HG03469 (cell line): ENCODE measurements around the gene SIK2.
A peak's percentile ranks its signal among the peaks of the same experiment; 100 is the strongest.
"Not testable (repeated sequence)": the region's sequence is repeated elsewhere in the genome, so short reads cannot be mapped to it uniquely, and the experiment has no call there.

Source experiments
- ATAC-seq: cut with Tn5 transposase; IDR thresholded peaks from one replicate; pipeline ENCODE4 v1.9.1; 2021; ENCODE audit warnings: mild to moderate bottlenecking, moderate library complexity, moderate number of reproducible peaks; ENCODE audit not compliant: unreplicated experiment

The SIK2 gene

DNA sequence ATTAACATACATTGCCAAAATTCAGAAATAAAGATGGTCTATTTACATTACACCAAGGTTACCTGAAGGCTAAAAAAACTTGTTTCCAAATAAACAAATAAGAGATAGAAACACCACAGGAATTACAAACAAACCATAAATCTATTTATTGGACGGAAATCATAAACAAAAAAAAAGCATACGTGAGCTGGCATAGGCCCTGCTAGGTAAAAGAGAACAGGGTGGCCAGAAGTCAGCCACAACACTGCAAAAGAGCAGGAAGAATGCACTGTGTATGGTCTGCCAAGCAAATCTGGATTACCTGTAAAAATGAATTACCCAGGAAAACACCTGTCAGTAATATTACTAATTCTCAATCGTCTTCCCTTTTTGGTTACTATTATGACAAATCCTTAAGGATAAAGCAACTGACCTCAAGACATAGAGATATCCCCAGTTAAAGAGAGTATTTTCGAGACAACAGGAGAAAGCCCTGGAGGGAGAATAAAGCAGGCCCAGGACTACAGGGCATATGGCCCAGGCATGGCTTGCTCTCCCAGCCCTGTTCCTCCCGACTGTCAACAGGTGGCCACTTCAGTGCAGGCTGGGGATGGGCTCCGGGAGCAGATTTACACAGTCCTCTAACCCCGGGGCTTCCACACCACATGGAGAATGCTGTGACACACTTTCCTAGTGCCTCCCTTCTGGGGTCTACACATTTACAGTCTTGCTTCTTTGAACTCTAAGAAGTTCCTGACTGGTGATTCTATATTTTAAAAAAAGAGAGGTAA is 146.0 kb downstream of the SIK2 start:
- no peak for ATAC-seq

DNA sequence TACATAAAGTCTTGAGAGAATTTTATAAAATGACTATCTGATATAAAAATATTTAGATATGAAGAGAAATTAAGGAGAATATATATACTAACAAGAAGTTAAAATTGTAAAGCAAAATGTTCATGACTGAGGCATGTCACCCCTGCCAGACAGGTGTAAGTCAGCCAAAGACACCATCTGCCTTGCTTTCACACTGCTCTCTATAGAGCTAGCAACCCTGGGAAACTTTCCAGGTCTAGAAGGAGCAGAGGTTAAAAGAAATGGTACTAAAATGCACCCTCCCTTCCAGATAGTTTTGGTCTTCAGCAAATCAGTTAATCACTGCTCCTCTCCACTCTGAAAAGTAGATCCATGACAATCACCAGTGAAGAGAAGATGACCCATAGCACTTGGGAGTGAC is 147.4 kb downstream of the SIK2 start:
- ATAC-seq = no peak

DNA sequence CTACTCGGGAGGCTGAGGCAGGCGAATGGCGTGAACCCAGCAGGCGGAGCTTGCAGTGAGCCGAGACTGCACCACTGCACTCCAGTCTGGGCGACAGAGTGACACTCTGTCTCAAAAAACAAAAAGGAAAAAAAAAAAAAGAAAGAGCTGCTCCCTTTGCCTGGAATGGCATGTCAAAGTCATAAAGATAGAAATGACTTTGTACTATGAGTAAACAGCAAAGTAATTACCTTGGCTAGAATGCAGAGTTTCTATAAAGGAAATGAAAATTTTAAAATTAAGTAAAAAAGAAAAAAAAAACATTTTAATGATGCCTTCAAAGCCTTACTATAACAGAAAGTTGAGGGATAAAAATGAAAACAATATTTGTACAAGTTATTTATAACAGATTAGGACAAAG is 153.8 kb downstream of the SIK2 start:
- no peak for ATAC-seq

DNA sequence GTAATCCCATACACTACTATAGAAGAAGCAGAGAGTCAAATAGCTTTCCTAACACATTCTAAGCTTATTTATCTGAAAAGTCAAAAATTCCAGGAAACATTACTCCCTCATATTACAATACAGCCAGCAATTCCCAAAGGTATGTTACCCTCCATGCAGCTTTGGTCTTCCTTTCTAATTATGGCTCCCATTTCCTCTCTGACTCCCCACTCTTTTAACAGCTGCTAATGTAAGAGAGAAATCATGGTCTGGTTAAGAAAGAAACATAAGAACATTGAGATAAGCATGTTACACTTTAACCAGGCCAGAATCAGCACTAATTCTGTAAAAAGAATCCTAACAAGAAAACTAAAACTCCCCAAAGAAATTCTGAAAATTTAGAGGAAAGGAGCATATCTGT is 157.1 kb downstream of the SIK2 start:
- no peak for ATAC-seq

DNA sequence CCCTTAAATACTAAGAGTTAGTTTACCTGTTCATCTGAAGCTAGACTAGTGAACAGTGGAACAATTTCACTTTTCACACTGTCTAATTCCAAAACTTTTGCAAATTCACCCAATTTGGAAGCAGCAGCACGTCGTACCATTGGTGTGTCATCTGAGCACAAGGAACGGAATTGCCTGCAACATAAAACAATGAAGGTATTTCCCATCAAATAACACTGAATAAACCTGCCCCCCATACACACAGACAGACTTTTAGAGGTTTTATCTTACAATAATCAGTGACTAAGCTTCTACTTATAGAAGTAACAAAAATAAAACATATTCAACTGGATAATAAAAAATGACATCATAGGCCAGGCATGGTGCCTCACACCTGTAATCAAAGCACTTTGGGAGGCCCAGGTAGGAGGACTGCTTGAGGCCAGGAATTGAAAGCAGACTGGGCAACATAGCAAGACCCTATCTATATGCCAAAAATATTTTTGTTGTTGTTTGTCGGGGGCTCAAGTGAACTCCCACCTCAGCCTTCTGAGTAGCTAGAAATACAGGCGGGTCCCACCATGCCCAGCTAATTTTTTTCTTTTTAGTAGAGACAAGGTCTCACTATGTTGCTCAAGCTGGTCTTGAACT is 157.6 kb downstream of the SIK2 start:
- ATAC-seq = no peak

DNA sequence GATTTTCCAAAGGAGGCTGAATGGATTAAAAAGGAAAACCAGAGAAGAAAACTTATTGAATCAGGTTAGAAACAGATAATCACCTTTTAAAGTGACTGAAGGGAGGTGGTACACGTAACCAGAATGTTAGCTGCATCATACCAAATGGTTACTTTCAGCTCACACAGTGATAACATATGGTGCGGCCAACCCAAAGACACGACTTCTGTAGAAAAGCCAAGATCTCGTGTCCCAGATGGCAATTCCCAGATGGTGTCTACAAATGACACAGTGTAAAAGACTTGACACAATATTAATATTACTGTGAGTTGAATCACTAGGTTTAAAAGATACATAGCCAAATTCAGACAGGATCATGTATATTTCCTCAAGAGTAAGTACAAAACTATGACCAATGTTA is 158.8 kb downstream of the SIK2 start:
- ATAC-seq = no peak

DNA sequence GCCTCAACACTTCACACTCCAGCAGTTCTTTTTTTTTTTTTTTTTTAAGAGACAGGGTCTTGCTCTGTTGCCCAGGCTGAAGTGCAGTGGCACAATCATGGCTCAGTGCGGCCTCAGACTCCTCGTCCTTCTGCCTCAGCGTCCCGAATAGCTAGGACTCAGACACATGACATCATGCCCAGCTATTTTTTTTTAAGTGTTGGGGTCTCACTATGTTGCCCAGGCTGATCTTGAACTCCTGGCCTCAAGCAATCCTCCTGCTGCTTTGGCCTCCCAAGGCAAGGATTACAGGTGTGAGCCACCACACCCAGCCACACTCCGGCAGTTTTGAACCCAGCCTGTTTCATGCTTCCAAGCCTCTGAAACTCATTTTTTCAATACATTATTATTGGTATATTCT is 160.3 kb downstream of the SIK2 start:
- ATAC-seq = no peak

DNA sequence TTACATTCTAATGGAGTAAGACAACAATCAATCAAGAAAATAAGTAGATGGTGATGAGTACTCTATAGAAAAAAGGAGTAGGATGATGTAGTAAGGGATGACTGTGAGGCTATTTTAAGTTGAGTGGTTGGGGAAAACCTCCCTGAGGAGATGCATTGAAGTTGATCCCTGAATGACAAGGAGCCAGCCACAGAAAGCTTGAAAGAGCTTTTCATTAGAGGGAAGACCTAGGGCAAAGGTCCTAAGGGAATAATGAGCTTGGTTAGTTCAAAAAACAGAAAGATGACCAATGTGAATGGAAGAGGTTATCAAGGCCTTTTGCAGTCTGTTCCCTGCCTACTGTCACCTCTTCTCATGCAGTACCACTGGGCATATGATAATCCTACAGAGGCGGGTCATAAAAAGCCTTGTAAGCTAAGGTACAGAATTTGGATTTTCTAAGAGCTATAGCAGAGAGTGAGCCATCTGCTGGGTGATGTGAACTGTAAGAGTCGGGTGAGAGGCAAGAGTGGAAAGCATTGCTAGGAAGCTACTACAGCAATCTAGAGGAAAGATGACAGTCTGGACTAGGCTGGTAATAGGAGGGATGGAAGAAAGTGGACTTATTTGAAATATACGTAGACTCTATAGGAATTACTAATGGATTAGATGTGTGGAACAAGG is 160.9 kb downstream of the SIK2 start:
- ATAC-seq = no peak

DNA sequence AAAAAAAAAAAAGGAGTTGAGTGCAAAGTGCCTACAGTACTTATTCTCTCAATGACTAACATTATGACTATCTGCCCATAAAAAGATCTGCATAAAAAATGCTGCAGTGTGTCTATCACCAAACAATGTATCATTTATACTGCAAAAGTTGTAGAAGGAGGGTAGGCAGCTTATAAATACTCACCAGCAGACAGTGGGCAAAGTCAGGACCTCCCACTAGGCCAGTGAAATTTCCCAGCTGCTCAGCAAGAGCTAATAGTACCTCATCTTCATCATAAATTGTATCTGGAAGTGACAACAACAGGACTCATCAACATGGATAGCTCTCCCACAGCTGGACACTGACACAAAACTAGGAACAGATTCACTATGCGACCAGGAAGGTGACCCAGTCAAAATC is 162.4 kb downstream of the SIK2 start:
- ATAC-seq = no peak

DNA sequence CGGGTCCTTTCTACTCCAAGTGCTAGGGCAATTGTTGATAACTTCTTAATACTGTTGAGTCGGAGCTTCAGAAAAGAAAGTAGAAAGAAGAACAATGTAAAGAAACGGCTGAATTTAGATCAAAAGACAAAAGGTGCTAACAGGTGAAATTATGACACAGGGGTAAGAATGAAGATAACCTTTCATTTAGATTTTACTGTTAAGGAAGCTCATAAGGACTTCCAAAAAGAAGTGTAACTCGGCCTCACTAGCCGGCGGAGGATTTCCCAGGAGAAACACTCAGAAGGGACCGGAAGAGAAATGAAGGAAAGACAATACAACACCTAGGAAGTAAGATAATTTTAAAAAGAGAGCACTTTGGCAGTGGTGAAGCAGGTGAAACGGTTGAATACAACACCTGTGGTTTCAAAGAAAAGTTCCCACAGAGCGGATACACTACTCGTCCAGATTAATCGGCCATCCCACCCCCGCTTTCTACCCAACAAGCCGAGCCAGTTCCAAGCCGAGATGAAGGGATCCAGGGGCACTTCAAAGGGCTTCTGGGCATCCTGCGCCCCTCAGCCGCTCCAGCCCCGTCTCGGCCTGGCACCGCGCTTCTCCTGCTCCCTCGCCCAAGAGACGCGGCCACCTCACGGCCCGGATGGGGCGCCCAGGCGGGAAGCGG is 163.2 kb downstream of the SIK2 start:
- peak; percentile 8 for ATAC-seq

DNA sequence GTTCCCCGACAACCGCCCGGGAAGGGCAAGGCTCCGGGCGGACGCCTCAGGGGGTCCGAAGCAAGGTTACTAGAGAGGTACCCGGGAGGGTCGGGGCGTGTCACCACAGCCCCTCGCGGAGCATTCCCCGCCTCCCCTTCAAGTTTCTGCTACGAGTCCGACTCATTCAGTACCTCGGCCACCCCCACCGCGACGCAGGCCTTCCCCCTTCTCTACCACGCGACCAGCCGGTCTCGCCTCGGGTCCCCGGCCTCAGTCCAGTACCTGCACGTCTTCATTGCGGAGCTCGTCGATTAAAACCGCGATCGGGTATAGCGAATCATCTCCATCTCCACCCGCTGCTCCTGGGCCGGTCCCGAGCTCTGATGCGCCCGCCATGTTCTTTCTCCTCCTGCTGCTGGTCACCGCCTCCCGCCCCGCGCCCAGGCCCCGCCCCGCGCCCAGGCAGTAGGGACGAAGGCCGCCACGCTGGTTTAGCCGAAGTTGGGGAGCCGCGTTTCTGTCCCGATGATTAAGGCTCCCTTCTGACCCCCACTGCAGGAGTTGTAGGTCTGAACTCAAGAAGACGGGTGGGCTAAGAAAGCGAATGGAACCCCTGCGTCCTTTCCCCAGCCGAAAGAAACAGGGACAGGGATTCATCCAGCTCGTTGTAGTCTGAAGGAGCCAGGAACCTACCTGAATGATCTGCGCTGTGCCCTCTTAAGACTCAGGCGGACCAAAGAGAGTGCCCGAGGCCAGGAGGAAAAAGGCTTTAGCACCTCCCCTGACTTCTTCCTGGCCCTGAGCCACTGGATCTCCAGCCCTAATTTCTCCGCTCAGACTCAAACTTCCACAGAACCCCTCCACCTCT is 164.0 kb downstream of the SIK2 start, which contains the start of gene PPP2R1B:
TSS of gene PPP2R1B (minus strand) at position 406 of the 850 bp plus-strand sequence. CDS start at position 378, 28 bp downstream.
- ATAC-seq = peak; percentile 43

DNA sequence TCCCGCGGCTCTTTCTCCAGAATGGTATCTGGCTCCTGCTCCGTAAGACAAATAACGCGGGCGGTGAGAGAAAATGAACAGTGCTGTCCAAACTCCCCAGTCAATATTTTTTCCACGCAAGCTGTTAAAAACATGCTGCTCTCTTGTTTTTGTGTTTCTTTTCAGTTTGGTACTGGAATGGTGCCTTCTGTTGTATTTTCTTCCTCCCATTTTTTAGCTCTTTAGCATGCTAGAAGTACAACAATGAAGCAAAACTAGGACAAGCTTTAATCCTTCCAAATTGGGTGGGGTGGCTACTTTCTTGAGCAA is 164.5 kb downstream of the SIK2 start:
- ATAC-seq = no peak

DNA sequence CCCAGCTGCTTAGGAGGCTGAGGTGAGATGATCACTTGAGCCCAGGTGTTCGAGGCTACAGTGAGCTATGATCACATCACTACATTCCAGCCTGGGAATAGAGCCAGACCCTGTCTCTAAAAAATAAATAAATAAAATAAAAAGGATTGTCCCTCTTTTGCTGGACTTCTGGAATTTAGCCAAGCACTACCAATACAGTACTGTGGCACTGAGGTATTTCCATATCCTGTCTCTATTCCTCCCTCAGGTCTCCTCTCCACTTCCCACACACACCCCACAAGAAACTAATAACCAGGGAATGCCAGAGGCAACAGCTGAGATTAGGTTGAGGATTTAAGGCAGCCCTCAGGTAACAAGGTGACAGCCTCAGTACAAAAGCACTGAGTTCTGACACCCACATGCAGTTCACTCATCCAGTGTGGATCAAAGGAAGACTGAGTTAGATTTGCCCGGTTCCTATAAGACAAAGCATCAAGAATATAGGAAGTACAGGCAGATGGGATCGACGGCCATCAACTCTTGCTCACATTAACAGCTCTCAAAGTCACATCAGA is 168.4 kb downstream of the SIK2 start:
- no peak for ATAC-seq

DNA sequence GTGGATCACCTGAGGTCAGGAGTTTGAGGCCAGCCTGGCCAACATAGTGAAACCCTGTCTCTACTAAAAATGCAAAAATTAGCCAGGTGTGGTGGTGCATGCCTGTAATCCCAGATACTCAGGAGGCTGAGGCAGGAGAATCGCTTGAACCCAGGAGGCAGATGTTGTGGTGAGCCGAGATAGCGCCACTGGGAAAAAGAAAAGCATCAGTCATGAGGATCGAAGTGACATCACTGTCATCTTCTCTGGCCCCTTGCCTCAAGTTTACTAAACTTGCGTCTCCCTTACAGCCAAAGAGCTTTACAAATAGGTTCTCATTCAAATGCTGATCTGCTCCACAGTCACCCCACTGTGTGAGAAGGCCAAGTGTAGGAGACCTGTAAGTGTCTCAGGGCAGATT is 169.0 kb downstream of the SIK2 start:
- ATAC-seq = not testable (repeated sequence)

DNA sequence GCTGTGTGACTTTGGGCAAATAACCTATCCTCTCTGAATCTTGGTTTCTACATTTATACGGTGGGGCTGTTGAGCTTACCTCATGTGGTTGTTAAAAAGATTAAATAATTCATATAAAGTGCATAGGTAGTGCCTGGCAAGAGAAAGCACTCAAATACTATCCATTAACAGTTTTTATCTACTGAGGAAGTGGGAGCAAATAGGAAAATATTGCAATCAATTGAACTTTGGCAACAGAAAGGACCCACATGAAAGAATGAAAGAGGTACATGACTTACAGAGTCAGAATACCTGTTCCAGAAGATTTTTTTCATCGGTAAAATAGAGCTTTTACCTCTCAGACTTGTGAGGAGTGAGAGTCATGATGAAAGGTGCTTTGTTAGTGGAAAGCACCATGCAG is 170.3 kb downstream of the SIK2 start:
- no peak for ATAC-seq

DNA sequence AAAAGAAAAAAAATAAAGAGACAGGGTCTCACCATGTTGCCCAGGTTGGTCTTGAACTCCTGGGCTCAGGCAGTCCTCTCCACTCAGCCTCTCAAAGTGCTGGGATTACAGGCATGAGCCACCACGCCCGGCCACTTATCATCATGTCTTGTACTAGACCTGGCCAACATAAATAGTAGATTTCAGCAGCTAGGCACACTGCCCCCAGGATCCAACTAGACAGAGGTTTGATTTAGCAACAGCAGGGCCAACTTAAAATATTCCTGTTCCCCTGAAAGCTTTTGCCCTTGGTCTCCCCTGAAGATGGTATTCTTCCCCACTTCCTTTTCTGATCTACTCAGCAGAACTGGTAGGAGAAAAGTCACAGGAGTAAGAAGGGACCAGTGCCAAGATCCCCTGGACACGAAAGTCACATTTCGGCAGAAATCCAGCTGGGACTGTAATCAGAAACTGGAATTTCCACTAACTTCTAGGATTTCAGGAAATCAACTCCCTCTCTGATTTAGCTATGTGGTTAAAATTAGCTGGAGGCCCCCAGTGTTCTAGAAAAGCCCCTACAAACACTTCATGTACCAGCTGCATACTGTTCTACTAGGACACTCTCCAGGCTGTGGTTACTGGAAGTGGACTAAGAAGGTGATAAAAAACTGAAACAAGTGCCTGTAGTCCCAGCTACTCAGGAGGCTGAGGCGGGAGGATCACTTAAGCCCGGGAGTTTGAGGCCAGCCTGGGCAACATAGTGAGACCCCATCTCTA is 172.9 kb downstream of the SIK2 start:
- no peak for ATAC-seq

DNA sequence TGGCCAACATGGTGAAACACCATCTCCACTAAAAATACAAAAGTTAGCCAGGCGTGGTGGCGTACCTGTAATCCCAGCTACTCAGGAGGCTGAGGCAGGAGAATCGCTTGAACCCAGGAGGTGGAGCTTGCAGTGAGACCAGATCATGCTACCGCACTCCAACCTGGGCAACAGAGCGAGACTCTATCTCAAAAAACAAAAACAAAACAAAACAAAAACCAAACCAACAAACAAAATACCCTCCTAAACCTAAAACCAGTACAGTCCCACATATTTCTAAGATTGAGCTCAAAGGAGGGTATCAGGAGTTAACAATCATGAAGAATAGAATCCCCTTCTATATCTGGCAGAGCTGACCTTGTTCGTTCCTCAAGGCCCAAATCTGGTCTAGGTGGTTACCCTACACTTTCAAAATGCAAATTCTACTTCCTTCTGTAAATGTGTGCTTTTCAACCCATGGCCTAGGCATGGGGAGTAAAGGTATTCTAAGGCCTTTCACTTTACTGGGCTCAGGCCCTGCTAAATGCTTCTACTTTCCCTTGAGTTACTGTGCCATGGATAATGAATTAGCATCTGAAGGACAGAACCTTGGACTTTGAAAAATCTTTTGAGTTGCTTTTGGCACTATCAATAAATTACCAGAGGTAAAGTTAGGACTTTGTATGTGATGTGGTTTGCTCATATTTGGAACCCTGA is 174.3 kb downstream of the SIK2 start:
- ATAC-seq = peak; percentile 99

DNA sequence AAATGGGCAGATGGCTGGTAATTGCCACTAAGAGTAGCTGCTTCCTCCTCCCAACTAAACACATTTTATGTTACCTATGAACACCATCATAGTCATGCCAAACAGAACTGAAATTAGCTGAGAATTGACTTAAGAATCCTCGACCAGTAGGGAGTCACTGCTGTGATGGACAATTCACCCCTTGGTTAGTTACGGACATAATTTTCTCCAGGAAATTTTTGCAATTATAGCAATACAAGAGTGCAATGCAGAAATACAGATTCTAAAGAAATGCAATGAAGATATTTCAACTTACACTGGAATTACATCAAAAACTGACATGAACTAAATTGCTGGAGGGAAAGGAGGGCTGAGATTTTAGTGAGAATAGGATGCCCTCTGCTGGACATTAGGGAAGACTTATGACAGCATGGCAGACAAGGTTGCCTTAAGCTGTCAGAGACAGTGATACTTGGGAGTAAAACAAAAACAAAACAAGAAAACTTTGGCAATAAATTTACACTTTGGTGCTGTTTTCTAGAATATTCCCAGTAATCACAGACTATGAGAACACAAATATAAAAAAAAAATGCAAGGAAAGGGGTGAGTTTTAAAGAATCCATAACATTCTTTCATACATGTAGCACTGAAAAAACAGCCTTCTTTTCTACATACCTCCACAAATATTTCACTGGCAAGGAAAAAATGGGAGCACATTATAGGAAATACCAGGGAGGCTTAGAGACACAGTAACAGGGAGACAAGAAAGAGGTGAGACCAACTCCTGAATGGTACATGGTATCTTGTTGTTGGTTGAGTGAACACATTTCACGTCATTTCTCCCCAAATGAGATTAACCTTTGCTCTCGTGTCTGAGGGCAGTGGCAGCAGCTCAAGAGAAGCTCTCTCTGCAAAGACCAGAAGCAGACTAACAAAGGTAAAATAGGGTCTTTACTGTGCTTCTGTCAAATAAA is 175.1 kb downstream of the SIK2 start:
- no peak for ATAC-seq
